A673 (cell line): ENCODE measurements around the gene TAS2R1. TPM values are rescaled to one million over a fixed set of nuclear protein-coding genes. Genes with fewer than 3 reads are reported as not detected.

Source experiments
- BruUV-seq: library from RNA; stranded (reverse); fragments of 400-500 nt; replicated peaks from 2 replicates; lab custom pipeline; 2021; lab: Mats Ljungman, UMichigan
- CTCF ChIA-PET: fragments of 300-600 bp; sonication (Branson Sonifier 250); formaldehyde crosslinking; loops from one replicate; lab custom pipeline; 2022; ENCODE audit warnings: antibody characterized with exemption; lab: Charles Lee
- POLR2A ChIA-PET: fragments of 300-600 bp; sonication (Branson Sonifier 250); formaldehyde crosslinking; loops from one replicate; lab custom pipeline; 2022; ENCODE audit warnings: antibody characterized with exemption; ENCODE audit not compliant: low non-redundant PET; lab: Charles Lee
- DNase-seq: peaks from one replicate; pipeline ENCODE4 v3.0.0-alpha.2; 2015; ENCODE audit warnings: low spot score
- H3K27ac ChIP-seq: fragments of 200-600 bp; sonication (generic); 2 replicates; pipeline ENCODE4 v1.5.1; 2016; ENCODE audit warnings: mixed run types, low read depth, mild to moderate bottlenecking, mixed read lengths, antibody characterized with exemption, low read length; ENCODE audit not compliant: poor library complexity, severe bottlenecking
- H3K27me3 ChIP-seq: fragments of 200-600 bp; sonication (generic); replicated peaks from 2 replicates; pipeline ENCODE4 v1.6.1; 2017; ENCODE audit warnings: mixed run types, low read depth, mild to moderate bottlenecking, mixed read lengths, antibody characterized with exemption, low read length; ENCODE audit not compliant: insufficient read depth, poor library complexity
- H3K36me3 ChIP-seq: fragments of 200-600 bp; sonication (generic); 2 replicates; pipeline ENCODE4 v1.6.1; 2016; ENCODE audit warnings: mixed run types, mild to moderate bottlenecking, mixed read lengths, antibody characterized with exemption, low read length; ENCODE audit not compliant: insufficient read depth, poor library complexity, severe bottlenecking
- H3K4me1 ChIP-seq: fragments of 200-600 bp; sonication (generic); 2 replicates; pipeline ENCODE4 v1.6.1; 2017; ENCODE audit warnings: mixed run types, mild to moderate bottlenecking, mixed read lengths, antibody characterized with exemption, low read length; ENCODE audit not compliant: insufficient read depth, poor library complexity, severe bottlenecking
- H3K4me3 ChIP-seq: fragments of 200-600 bp; sonication (generic); 2 replicates; pipeline ENCODE4 v1.5.1; 2016; ENCODE audit warnings: low read depth, mixed run types, mild to moderate bottlenecking, mixed read lengths, low read length; ENCODE audit not compliant: poor library complexity, severe bottlenecking
- H3K9me3 ChIP-seq: fragments of 200-600 bp; sonication (generic); 2 replicates; pipeline ENCODE4 v1.6.1; 2016; ENCODE audit warnings: mixed run types, low read depth, mild to moderate bottlenecking, mixed read lengths, antibody characterized with exemption, low read length; ENCODE audit not compliant: poor library complexity, severe bottlenecking
- CTCF ChIP-seq: fragments of 300-800, 200-600 bp; sonication (generic); conservative IDR thresholded peaks from 2 replicates; pipeline ENCODE4 v1.5.1; 2017; ENCODE audit warnings: low read depth, mild to moderate bottlenecking, antibody characterized with exemption, low read length, moderate library complexity, mixed read lengths
- EZH2 ChIP-seq: fragments of 200-600 bp; sonication (generic); IDR thresholded peaks from 2 replicates; pipeline ENCODE4 v1.6.1; 2017; ENCODE audit warnings: borderline replicate concordance, low read depth, mild to moderate bottlenecking, mixed read lengths, antibody characterized with exemption, low read length; ENCODE audit not compliant: poor library complexity, severe bottlenecking
- intact Hi-C: fragments of 100-400 bp; cut with micrococcal nuclease; formaldehyde crosslinking; loops from one replicate; pipeline ENCODE4 v1.10.0; 2022; ENCODE audit not compliant: unreplicated experiment
- total RNA-seq: library from RNA; stranded (reverse); gene quantifications from 2 replicates; pipeline ENCODE4 v1.2.3, GENCODE V29; 2021

The TAS2R1 gene
- total RNA-seq, 1 experiment from 2014 or later: not detected

GRCh38 chr5:9621379-9621903 lies 8.7 kb downstream of the TAS2R1 start:
- TF ChIP-seq EZH2: no peak
- no peak for TF ChIP-seq CTCF
- POLR2A ChIA-PET: no interaction called here

GRCh38 chr5:9619331-9620092 lies 10.6 kb downstream of the TAS2R1 start:
- Histone ChIP-seq H3K27me3 (no peaks in the 10 kb centered on the region), H3K4me1 (no peaks in the 10 kb centered on the region), H3K27ac (no peak overlapping the region), H3K36me3 (no peaks in the 10 kb centered on the region), H3K4me3 (no peak overlapping the region), H3K9me3 (no peaks in the 10 kb centered on the region)
- no peak for DNase-seq
- TF ChIP-seq EZH2: no peak
- no peak for TF ChIP-seq CTCF
- POLR2A ChIA-PET: no interaction called here
- intact Hi-C loops: no loop called here
- no TSS peak for BruUV-seq
- CTCF ChIA-PET: no interaction called here

More at GRCh38 chr5:9621379-9621903, 8.7 kb downstream of the TAS2R1 start:
- CTCF ChIA-PET: no interaction called here
- no peak overlapping the region for H3K27ac ChIP-seq
- H3K4me3 ChIP-seq: no peak overlapping the region
- no peaks in the 10 kb centered on the region for H3K27me3 ChIP-seq
- BruUV-seq: no TSS peak
- no peaks in the 10 kb centered on the region for H3K36me3 ChIP-seq
- H3K9me3 ChIP-seq: no peaks in the 10 kb centered on the region
- DNase-seq: no peak
- intact Hi-C loops: no loop called here
- no peaks in the 10 kb centered on the region for H3K4me1 ChIP-seq

DNA sequence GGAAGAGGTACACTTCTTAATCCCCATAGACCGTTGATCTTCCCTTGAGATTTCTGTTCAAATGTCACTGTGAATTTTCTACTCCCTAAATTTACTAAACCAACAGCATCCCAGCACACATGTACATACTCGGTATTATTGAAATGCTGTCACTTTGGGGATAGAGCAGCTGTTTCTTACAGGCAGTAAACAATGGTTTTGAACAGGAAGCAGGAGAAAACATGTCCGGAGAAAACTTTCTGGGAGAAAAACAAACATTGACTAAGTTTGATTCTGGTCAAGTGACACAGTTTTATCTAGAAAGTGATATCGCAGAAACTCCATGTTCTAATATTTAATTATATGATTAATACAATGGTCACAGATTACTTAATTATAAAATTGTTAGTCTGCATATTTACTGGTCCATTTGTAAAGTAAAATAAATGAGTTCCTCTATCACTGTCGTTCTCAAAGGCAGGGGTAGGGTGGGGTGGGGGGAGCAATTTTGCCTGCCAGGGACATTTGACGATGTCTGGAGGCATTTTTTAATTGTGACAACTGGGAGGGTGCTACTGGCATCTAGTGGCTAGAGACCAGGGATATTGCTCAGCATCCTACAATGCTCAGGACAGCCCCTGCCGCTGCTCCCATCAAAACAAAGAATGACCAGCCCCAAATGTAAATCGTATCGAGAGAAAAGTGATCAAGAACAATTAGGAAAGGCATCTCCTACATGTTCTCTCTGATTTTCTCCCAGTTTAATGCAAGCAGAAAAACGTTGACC lies 12.2 kb downstream of the TAS2R1 start:
- Histone ChIP-seq H3K4me1 (no peaks in the 10 kb centered on the region), H3K9me3 (no peaks in the 10 kb centered on the region), H3K27me3 (no peaks in the 10 kb centered on the region), H3K4me3 (no peak overlapping the region), H3K27ac (no peak overlapping the region), H3K36me3 (no peaks in the 10 kb centered on the region)
- no TSS peak for BruUV-seq
- DNase-seq: no peak
- intact Hi-C loops: no loop called here
- ChIA-PET CTCF (no interaction called here), POLR2A (no interaction called here)
- no peak for TF ChIP-seq EZH2
- no peak for TF ChIP-seq CTCF
